ELF-1 (cell line): ENCODE measurements around the gene KEL.

ENCODE experiments used
- DNase-seq: peaks from one replicate; pipeline ENCODE4 v3.0.0-alpha.2; 2016; ENCODE audit warnings: low read depth, low spot score

KEL gene

DNA sequence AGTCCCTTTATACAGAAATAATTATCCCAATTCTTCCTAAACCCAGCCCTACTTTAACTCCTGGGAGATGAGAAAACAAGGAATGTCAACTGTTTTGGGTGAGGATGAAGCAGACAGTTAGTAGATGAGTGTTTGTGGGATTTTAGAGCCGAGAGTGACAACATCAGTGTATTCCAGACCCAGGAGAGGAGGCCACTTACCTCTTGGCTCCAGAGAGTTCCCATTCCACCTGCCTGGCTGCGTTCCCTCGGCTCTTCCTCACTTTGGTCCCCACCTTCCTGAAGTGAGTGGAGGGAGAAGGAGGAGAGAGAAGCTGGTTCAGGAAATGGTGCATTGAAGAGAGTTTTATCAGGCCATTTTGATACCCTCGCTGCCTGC is 579 bp downstream of the KEL start:
- no peak for DNase-seq

DNA sequence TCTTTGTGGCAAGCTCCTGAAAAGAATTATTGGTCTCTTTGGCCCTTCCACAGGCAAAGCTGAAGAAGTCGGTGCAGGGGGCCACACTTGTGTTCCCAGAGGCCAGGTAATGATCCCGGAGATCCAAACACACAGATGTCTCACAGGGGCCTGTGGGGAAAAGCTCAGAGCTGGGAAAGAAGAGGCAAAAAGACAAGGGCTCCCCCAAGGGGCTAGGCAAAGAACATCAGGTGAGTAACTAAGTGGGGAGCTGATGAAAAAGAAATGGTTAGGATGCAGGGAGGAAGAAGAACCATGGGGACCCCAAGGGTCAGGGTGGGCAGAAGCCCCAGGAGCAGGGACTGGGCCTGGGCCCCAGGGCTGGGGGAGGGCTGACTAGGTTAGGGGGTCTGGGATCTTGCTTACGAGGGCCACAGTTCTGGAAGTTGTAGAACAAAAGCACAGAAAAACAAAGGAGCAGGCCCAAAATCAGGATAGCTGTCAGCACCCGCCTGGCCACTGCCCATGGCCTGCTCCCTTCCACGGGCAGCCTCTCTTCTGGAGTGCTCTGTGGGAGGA is 1.1 kb downstream of the KEL start:
- no peak for DNase-seq

DNA sequence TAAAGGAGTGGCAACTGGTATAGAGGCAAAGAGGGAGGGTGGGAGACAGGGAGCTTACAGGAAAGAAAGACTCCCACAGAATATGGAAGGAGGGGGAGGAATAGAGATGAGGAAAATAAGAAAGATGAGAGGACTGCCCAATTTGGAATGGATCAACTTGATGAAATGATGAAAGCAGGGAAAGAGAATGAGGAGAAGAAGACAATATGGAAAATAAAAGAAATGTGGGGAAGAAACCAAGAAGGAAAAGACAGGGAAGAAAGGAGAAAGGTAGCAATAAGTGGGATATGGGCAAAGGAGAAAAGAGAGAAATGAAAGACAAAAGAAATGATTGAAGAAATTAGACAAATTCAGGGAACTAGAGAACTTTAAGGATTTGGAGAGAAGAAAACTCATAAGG is 3.0 kb downstream of the KEL start:
- no peak for DNase-seq

DNA sequence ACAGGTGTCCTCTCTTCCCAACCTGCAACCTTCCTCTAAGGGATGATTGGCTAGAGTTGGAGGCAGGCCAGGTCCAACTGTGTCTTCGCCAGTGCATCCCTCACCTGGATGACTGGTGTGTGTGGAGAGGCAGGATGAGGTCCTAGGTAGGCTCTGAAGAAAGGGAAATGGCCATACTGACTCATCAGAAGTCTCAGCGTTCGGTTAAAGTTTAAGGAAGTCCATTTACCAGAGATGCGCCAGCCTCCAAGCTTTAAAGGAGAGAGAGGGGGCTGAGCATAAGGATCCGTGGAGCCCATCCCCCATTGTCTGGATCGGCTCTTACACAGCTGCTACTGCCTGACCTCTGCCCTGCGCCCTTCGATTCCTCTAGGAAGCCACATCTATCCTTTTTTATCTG is 4.4 kb downstream of the KEL start:
- DNase-seq, result peak; percentile 66

DNA sequence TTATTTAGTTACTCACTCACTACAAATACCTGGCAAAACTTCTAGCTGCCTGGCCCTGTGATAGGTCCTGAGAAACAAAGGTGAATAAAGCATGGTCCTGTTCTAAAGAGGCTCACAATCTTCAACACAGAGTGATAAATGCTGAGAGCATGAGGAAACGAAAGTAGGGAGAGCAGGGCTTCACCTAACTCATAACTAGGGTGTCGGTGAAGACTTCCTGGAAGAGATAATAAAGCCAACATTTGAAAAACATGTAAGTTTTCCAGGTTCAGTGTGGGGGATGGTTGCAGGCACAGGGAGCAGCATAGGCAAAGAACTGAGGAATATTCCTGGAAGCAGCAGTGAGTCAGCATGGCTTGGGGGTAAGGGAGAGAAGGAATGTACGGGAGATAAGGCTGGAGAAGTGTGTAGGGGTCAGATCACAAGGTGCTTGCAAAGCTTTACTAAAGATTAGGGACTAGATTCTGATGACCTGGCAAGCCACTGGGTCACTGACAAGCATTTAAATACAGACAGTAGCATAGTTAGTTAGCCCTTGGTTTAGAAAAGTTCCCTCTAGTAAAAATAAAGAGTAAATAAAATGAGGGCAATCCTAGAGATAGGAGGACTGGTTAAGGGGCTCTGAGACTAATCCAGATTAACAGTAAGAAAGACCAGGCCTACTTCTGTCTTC is 5.1 kb downstream of the KEL start:
- peak; percentile 89 for DNase-seq

DNA sequence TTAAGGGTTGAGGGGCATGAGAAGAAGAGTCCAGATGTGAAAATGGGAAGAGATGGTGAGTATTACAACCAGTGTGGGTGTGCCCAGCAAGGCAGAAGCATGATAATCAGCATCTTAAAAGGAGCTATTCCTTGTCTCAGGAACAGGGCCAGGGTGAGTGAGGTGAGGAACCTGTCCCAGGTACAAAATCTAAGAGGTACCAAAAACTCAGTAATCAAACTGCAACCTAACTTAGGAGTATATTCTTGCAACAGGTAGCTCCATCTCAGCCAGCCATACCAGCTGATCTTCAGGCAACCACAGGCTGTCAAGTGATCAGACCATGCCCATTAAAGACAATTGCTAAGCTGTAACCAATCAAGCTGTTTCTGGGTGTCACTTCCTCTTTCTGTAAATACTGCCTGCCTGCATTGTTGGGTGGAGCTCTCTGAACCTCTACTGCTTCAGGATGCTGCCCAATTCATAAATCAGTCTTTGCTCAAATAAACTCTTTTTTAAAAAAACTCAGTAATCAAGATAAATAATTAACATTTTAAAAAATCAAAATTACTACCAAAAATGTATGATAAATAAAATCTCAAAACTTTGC is 7.4 kb downstream of the KEL start:
- DNase-seq, result no peak

DNA sequence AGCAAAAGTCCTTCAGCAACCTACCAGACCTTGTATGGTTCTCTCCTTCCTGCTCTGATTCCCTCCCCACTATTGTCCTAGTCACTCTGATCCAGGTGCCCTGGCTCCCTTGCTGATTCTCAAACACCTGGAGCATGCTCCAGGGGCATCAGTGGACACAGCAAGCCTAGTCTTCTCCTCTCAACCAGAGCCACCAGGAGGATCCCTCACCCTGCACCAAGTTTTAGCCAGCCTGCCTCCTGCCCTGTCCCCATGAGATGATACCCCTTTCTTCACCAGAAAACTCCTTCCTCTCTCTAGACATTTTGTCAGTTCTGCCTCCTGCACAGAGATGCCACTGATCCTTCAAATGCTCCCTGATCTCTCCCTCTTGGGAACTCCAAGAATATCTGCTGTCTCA is 11.9 kb downstream of the KEL start:
- DNase-seq, result no peak

DNA sequence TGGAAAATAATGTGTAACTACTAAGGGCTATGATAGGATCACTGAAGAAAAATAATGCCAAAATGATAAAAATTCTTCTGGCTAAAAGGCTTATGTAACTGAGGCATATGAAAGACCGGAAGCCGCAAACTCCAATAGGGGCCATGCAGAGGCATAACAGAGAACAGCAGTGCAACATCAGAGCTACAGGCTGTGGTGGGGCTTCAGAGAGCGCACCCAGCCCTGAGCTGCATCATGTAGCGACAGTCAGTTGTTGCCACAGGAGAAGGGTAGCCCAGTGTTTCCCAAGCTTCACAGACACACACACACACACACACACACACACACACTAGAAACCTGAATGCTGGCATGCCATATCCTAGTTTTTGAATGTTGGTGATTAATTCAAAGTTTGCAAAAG is 13.6 kb downstream of the KEL start:
- no peak for DNase-seq

DNA sequence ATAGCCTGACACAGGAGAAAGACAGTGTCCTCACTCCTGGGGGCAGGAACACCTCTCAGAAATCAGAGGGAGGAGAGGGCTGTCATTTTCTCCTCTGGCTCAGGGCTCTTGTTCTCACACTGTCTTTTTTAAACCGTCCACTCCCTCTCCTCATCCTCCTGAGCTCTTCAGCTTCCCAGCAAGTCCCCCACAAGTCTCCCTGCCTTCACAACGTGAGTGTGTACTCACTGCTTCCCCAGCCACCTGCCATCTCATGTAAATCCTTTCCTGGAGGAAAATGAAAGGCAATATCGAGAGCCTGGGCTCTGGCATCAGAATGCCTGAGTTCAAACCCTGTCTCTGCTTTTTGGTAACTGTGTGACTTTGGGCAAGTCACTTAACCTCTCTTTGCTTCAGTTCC is 17.2 kb downstream of the KEL start:
- DNase-seq, result no peak

DNA sequence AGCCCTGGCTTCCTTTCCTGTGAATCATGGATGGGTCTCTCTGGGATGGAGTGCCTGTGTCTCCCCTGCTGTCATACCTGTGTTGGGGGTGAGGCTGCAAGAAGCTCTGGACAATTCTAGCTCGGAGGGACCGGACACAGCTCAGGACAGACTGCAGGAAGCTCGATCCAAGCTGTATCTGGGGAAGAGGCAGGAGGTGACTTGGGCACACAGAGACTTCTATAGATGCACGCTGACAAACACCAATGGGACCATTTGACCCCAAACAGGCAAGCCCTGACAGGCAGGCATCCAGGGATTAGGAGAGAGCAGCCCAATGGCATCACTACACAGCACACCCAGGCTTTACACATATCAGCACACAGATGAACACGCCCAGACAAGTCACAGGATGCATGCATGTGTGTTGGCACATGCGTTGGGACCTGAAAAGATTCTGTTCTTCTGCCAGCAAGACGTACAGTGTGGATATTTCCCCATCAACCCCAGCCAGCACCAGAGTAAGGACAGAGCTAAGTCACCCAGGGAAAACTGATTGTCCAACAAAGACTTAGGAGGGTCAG is 18.4 kb downstream of the KEL start:
- DNase-seq, result no peak

DNA sequence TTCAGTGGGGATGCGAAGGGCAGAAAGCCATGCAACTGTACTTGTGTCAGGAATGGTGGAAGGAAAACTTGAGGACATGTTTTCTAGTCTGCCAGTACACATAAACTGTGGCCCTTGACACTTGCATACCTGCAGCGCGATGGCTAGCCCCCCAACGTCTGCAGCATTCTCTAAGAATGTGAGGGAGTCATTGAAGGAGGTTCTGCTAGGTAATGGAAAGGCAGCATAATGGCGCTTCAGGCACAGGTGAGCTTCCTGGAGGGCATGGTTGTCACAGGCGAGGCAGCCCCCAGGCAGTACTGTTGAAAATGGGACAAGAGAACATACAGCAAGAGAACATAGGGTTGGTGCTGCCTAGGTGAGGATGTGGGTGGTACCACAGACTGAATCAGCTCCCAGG is 19.4 kb downstream of the KEL start:
- no peak for DNase-seq

DNA sequence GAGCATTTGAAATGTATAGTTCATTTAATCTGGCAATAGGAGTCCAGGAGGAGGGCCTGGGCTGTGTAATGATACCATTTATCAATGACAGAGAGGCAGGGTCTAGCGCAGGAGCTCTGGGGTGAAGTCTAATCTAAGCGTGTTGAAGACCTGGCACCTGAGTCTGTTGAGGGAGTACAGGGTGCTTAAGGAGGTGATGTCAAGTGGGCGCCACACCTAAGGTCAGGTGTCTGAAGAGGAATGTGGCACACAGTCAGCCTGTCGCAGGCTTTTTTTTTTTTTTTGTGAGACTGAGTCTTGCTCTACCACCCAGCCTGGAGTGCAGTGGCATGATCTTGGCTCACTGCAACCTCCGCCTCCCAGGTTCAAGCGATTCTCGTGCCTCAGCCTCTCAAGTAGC is 20.6 kb downstream of the KEL start:
- no peak for DNase-seq

DNA sequence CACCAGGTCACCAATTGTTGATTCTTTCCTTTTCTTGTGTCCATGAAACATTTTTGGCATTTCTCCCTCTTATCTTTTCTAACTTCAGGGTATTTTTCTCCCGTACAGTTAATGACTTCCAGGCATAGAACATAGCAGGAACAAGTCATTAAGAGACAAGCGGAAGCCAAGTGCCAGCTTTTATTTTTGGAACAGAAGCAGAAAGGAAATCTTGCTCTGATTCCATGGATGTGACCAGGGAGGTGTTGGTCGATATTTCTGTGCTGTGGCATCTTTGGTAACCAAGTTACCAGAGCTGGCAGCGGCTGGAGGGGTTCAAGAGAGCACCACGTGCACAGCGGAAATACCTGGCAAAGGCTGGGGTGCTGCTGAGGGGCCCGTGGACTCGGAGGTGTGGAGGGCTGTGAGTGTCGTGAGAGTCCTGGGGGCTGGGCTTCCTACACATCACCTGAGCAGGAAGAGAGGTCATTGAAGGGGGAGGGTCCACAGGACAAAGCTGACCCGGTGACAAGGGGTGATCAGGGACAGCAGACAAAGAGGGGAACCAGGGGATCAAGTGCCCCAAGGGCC is 21.1 kb downstream of the KEL start:
- no peak for DNase-seq

DNA sequence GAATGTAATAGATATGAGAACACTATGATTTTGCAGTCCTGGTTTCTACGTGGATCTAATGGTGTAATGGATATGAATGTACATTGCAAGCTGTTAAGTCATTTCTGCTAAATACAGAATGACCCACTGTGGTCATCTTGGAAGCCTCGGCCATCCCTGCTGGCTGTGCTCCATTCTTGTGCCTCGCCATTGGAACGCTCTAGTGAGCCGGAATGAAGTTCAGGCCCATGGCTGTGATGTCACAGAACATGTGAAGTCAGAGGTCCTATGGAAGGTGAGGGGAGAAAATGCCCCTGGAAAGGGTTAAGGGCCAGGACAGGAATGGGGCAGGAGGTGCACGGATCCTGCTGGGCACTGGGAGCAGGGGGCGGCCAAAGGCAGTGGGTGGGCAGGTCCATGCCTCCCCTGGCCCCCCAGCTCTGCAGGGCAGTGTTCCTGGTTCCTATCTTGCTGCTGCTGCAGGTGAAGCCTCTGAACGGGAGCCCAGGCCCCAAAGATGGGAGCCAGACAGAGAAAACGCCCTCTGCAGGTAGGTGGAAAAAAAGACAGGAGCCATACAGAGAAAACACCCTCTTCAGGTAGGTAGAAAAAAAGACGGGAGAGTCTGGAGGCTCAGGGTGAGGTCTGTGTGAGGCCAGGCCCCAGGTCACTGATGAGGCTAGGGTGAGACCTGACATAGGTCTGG is 22.8 kb downstream of the KEL start, which contains the start of gene LLCFC1:
Gene LLCFC1, plus strand, starts transcription at position 259 of the 685 bp plus-strand sequence. Its CDS starts 138 bp downstream, at position 397.
- DNase-seq, result peak; percentile 76

DNA sequence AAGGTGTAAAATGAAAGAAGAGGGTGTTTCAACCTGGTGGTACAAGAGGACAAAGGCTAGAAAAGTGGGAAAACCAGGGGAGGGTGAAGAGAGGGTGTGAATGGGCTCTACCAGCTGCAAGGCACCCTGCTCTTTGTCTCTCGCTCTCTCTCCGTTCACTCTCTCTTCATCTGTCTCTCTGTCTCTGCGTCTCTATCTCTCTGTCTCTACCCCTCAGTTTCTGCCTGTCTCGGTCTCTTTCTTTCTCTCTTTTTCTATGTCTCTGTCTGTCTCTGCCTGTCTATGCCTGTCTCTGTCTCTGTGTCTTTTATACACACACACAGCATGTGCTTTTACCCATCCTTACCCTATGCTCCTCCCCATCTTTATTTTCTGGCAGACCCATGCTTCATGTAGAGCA is 23.6 kb downstream of the KEL start:
- no peak for DNase-seq

DNA sequence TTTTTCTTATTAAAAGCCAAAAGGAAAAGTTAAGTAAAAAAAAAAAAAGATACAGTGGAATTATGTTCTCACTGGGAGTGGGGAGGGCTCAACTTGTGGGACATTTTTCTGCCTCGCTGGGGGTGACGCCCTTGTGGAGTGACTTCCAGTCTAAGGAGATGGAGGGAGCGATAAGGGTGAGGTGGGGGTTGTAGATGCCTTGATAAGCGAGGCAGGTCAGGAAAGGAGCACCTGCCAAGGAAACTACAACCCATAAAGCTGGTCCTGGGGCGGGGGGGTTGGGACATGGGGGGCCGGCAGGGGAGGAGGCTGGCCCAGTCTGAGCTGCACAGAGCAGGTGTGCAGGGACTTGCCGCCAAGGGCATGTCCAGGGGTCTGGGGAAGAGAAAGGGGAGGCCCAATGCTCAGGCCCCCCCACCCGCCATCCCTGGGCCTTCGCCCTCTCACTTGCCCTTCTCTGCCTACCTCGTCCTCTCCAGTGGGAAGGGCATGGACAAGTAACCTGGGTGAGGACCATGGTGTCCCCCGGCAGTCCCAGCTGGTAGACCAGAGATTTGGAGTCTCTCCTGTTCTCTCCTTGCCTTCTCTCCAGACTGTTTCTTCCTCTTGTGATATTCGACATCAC is 26.1 kb downstream of the KEL start:
- DNase-seq, result no peak

DNA sequence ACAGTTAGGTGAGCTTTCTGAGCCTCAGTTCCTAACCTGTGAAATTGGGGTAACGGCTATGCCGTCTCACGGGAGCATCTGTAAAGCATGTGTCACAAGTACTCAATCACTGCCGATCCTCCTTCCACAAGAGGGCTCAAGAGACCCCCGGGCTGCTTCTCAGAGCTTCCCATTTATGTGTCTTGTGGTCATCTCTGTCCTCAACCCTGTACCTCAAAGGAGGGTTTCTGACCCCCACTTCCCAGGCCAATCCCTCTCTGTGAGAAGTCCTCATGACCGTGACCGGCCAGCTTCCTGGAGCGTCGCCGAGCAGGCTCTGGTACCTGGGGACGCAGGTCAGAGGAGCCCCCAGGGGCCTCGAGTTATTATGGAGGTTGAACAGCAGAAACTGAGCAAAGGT is 28.1 kb downstream of the KEL start:
- no peak for DNase-seq

DNA sequence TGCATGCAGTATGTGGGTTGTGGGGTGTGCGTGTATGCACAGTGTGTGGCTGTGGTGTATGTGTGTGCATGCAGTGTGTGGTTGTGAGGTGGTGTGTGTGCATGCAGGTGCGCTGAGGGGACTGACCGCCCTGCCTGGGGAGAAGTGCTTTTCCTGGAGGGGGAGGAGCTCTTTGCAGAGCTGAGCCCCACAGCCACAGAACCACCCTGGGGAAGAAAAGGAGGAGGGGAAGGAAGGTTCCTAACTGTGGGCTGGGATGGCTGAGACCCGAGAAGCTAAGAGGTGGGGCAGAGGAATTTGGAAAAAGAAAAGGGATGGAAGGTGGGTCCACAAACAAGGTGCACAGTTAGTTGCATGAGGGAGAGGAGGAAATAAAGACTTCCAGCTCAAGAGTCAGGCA is 28.5 kb downstream of the KEL start, which contains the start of gene TRPV5:
Gene TRPV5, minus strand, starts transcription at position 123 of the 400 bp plus-strand sequence. CDS start 287 bp downstream, outside the sequence.
- DNase-seq, result no peak

DNA sequence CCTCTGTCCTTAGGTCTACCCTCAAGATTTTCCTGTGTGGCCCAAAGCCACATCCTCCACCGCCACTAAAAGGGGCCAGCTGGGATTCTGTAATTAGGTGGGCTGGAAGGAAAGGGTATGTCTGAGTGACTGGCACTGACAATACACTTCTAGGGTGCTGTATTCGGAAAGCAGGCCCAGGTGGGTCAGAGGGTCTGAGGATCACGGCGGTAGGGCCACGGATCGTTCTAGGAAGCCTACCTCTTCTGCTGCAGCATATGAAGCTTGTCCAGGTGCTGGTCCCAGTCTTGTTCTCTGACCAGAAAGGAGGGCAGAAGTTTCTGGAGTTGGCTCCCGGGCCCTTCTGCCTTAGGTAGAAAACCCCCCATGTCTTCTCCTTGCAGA is 29.1 kb downstream of the KEL start:
- no peak for DNase-seq

DNA sequence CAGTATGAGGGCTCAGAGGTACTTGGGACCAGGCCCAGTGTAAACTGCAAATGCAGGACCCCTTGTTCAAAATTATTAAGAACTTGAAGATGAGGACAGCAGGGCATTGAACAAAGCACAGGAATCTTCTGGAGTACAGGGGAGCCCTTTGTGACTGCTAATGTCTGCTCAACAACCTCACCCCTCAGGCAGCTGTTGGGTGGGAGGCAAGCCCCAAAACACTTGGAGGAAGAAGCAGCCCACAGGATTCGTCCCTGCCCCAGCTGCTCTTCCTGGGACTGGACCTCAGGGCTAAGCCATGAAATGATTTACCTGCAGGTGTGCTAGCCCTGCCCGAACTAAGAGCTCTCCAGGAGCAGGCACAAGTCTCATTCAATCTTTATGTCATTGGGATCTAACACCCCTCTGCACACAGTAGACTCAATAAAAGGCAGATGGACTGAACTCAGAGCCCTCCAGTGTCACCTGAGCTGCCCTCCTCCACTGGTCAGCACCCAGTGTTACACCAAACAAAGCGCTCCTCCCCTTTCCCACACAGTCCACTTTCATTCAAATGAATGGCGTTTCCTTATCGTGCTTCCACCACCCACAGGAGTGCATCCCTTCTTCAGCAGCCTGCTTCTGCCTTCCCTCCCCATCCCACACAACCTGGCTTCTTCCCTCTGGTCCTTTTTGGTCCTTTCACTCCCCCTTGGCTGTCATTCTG is 29.6 kb downstream of the KEL start:
- DNase-seq, result no peak

DNA sequence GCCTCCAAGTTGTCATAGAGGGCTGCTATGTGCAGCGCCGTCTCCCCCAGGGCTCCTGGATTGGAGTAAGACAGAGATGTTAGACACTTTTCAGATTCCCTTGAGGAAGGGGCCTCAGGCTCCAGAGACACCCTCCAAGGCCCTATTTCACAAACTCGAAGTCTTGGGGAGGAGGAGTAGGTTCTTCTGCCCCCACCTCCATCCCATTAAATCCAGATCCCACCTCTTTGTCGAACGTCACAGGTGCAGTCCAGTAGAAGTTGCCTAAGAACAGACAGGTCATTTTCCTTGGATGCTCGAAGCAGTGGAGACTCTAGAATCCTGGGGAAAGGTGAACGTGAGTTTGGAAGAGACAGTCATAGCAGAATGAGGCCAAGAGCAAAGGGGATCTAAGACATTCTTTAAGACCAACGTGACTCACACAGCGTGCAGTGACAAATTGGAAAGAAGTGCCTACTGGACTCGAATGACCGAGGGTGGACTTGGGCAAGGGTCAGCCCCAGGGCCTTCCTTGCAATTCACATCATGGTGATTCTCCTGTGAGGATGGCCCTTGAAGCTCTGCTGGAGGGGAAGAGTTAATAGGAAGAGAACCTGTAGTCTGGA is 31.9 kb downstream of the KEL start:
- DNase-seq, result no peak
